GM23338 (cell line): Measurements from ENCODE around the gene CCDC24. TPM values are rescaled to one million over a fixed set of nuclear protein-coding genes. Genes with fewer than 3 reads are reported as not detected.

Source experiments
- ATAC-seq: fragments of 200-7000 bp; cut with Tn5 transposase; 3 replicates; pipeline ENCODE4 v1.9.1; 2020
- DNase-seq: peaks from one replicate; pipeline ENCODE4 v3.0.0-alpha.2; 2015; ENCODE audit warnings: low spot score
- H2AFZ ChIP-seq: fragments of 200-600 bp; sonication (generic); 2 replicates; pipeline ENCODE4 v1.8.0; 2016; ENCODE audit warnings: antibody characterized with exemption, mild to moderate bottlenecking, moderate library complexity
- H3F3A ChIP-seq: fragments of 200-600 bp; sonication (generic); replicated peaks from 2 replicates; pipeline ENCODE4 v1.8.0; 2017; ENCODE audit warnings: antibody characterized with exemption, mixed run types, low read depth
- H3K27ac ChIP-seq: fragments of 200-600 bp; sonication (generic); 2 replicates; pipeline ENCODE4 v1.6.1; 2016; ENCODE audit warnings: low read depth
- H3K27me3 ChIP-seq: fragments of 200-600 bp; sonication (generic); 2 replicates; pipeline ENCODE4 v1.8.0; 2016; ENCODE audit warnings: mild to moderate bottlenecking, mixed run types, moderate library complexity; ENCODE audit not compliant: insufficient read depth
- H3K36me3 ChIP-seq: fragments of 200-600 bp; sonication (generic); 2 replicates; pipeline ENCODE4 v1.8.0; 2016; ENCODE audit warnings: mild to moderate bottlenecking; ENCODE audit not compliant: insufficient read depth
- H3K4me1 ChIP-seq: fragments of 200-600 bp; sonication (generic); 2 replicates; pipeline ENCODE4 v1.8.0; 2016; ENCODE audit warnings: mild to moderate bottlenecking, moderate library complexity; ENCODE audit not compliant: insufficient read depth
- H3K4me2 ChIP-seq: fragments of 200-600 bp; sonication (generic); 2 replicates; pipeline ENCODE4 v1.7.1; 2017; ENCODE audit warnings: mixed run types
- H3K4me3 ChIP-seq: fragments of 200-600 bp; sonication (generic); 2 replicates; pipeline ENCODE4 v1.6.1; 2016; ENCODE audit warnings: mixed run types
- H3K79me2 ChIP-seq: fragments of 200-600 bp; sonication (generic); replicated peaks from 2 replicates; pipeline ENCODE4 v1.8.0; 2017; ENCODE audit warnings: mild to moderate bottlenecking; ENCODE audit not compliant: insufficient read depth
- H3K9me2 ChIP-seq: fragments of 200-600 bp; sonication (generic); 2 replicates; pipeline ENCODE4 v1.8.0; 2017; ENCODE audit not compliant: insufficient read depth
- H4K20me1 ChIP-seq: fragments of 200-600 bp; sonication (generic); replicated peaks from 2 replicates; pipeline ENCODE4 v1.8.0; 2017; ENCODE audit warnings: mild to moderate bottlenecking; ENCODE audit not compliant: insufficient read depth
- H3K27ac Mint-ChIP-seq: 2 replicates; pipeline ENCODE4 v1.8.0; 2020; ENCODE audit warnings: inconsistent platforms, mild to moderate bottlenecking, moderate library complexity, mixed read lengths
- H3K27me3 Mint-ChIP-seq: 3 replicates; pipeline ENCODE4 v1.8.0; 2022; ENCODE audit warnings: low read depth, mild to moderate bottlenecking, moderate library complexity, mixed read lengths, inconsistent platforms; ENCODE audit not compliant: insufficient read depth, poor library complexity
- H3K36me3 Mint-ChIP-seq: 3 replicates; pipeline ENCODE4 v1.8.0; 2021; ENCODE audit warnings: low read depth, mild to moderate bottlenecking, inconsistent platforms, moderate library complexity, mixed read lengths
- H3K4me1 Mint-ChIP-seq: 3 replicates; pipeline ENCODE4 v1.8.0; 2020; ENCODE audit warnings: mild to moderate bottlenecking, inconsistent platforms, mixed read lengths
- H3K4me3 Mint-ChIP-seq: 3 replicates; pipeline ENCODE4 v1.8.0; 2021; ENCODE audit warnings: moderate library complexity, mild to moderate bottlenecking, inconsistent platforms, mixed read lengths
- H3K9me3 Mint-ChIP-seq: 3 replicates; pipeline ENCODE4 v1.8.0; 2020; ENCODE audit warnings: moderate library complexity, mild to moderate bottlenecking, inconsistent platforms, mixed read lengths
- CREB1 ChIP-seq: fragments of 250-450 bp; sonication (Bioruptor Pico); IDR thresholded peaks from 2 replicates; pipeline ENCODE4 v1.5.0; 2020; ENCODE audit warnings: low read depth, mild to moderate bottlenecking, moderate library complexity
- EZH2 ChIP-seq: fragments of 200-600 bp; sonication (generic); IDR thresholded peaks from one replicate; pipeline ENCODE4 v1.8.0; 2017; ENCODE audit warnings: antibody characterized with exemption, mild to moderate bottlenecking, low read depth; ENCODE audit not compliant: unreplicated experiment
- EZH2phosphoT487 ChIP-seq: fragments of 200-600 bp; sonication (generic); IDR thresholded peaks from one replicate; pipeline ENCODE4 v1.8.1; 2018; ENCODE audit warnings: antibody characterized with exemption; ENCODE audit not compliant: unreplicated experiment
- JUNB ChIP-seq: IDR thresholded peaks from one replicate; pipeline ENCODE4 v1.6.1; 2016; ENCODE audit warnings: antibody characterized with exemption; ENCODE audit not compliant: unreplicated experiment
- NANOG ChIP-seq: IDR thresholded peaks from 2 replicates; pipeline ENCODE4 v1.6.1; 2016; ENCODE audit warnings: antibody characterized with exemption, borderline replicate concordance
- POLR2AphosphoS5 ChIP-seq: IDR thresholded peaks from 2 replicates; pipeline ENCODE4 v1.6.1; 2016; ENCODE audit warnings: antibody characterized with exemption, low read depth
- STAT1 ChIP-seq: IDR thresholded peaks from one replicate; pipeline ENCODE4 v1.6.1; 2016; ENCODE audit warnings: antibody characterized with exemption; ENCODE audit not compliant: unreplicated experiment
- ZNF114 ChIP-seq: fragments of 250-450 bp; sonication (Bioruptor Pico); IDR thresholded peaks from 2 replicates; pipeline ENCODE4 v1.5.0; 2020; ENCODE audit warnings: mild to moderate bottlenecking, moderate library complexity
- ZNF331 ChIP-seq: fragments of 250-450 bp; sonication (Bioruptor Pico); IDR thresholded peaks from 2 replicates; pipeline ENCODE4 v1.5.0; 2020; ENCODE audit warnings: low read depth, mild to moderate bottlenecking, moderate library complexity
- polyA plus RNA-seq: library from polyadenylated mRNA; unstranded; fragments of >200 nt; fragmentation: Nextera tagmentation; extraction: Ambion mirVana; gene quantifications from 2 replicates; pipeline ENCODE4 v1.2.1, GENCODE V29; 2016
- total RNA-seq: library from RNA; depleted of rRNA; stranded (reverse); fragments of >200 nt; shearing (Covaris generic); gene quantifications from 2 replicates; pipeline ENCODE4 v1.2.3, GENCODE V29; 2014
- TF ChIP-seq, protein P1 (sequence below): IDR thresholded peaks from one replicate; pipeline ENCODE4 v1.6.1; 2018; ENCODE audit warnings: antibody characterized with exemption; ENCODE audit not compliant: unreplicated experiment
- TF ChIP-seq, protein P2 (sequence below): IDR thresholded peaks from 2 replicates; pipeline ENCODE4 v1.6.1; 2016; ENCODE audit warnings: antibody characterized with exemption
- TF ChIP-seq, protein P3 (sequence below), 2 experiments: fragments of 200-600 bp in 1 of 2; sonication (generic) in 1 of 2; conservative IDR thresholded peaks; 2 replicates each; pipeline versions ENCODE4 v1.5.1 to v1.6.1; 2016 to 2017; ENCODE audit warnings: antibody characterized with exemption in 2 of 2, low read depth in 2 of 2, mild to moderate bottlenecking in 2 of 2, moderate library complexity in 1 of 2
- TF ChIP-seq, protein P4 (sequence below): fragments of 250-450 bp; sonication (Bioruptor Pico); IDR thresholded peaks from 2 replicates; pipeline ENCODE4 v1.5.0; 2020; ENCODE audit warnings: mild to moderate bottlenecking, moderate library complexity

The CCDC24 gene
- total and polyA plus RNA-seq, 2 experiments from 2014 or later, result 8.3 to 17.2 TPM

DNA sequence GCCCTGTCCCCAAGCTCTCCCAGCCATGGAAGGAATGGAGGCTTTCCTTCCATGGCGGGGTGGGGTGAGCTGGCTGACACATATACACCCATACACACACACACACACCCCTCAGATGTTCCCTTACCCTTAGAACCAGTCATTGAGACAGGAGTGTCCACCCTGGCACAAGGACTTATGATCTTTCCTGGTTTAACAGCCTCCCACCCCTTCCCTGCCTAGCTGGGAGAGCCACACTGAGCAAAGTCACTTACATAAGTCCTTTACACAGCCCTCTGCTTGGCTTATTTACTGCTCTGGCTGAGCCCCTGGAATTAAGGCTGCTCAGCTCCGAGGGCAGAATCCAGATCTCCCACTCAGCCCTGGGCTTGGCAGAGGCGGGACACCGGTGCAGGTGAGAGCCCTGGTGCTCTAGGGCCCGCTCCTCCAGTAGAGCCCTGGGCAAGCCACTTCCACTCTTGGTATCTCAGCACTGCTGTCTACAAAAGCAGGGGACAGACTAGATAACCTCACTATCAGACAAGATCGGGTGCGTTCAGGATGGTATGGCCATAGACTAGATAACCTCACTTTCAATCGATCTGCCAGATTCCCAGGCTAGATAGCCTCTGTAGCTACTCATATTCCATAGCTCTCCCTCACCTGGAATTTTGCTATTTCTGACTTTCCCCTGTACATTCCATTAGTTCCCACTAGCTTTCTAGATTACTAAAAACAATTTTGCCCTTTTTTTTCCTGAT lies 23.1 kb downstream of the CCDC24 start:
- no peaks in the 10 kb centered on the region for H3K27me3 ChIP-seq
- Mint-ChIP-seq H3K27ac (peak overlapping the region; percentile 24; the same call in 1 of the 2 replicates), H3K9me3 (no peaks in the 10 kb centered on the region), H3K36me3 (peaks cover 10% of the 10 kb centered on the region), H3K27me3 (peaks cover 3% of the 10 kb centered on the region), H3K4me1 (peaks cover 12% of the 10 kb centered on the region), H3K4me3 (no peak overlapping the region)
- no peak overlapping the region for H3K4me3 ChIP-seq
- H3K27ac ChIP-seq, result no peak overlapping the region
- no peak overlapping the region for H2AFZ ChIP-seq
- no peak for TF ChIP-seq ZNF114 (CRISPR knock-in tag)
- no peak for TF ChIP-seq STAT1
- no peak for TF ChIP-seq EZH2
- TF ChIP-seq, protein P1, sequence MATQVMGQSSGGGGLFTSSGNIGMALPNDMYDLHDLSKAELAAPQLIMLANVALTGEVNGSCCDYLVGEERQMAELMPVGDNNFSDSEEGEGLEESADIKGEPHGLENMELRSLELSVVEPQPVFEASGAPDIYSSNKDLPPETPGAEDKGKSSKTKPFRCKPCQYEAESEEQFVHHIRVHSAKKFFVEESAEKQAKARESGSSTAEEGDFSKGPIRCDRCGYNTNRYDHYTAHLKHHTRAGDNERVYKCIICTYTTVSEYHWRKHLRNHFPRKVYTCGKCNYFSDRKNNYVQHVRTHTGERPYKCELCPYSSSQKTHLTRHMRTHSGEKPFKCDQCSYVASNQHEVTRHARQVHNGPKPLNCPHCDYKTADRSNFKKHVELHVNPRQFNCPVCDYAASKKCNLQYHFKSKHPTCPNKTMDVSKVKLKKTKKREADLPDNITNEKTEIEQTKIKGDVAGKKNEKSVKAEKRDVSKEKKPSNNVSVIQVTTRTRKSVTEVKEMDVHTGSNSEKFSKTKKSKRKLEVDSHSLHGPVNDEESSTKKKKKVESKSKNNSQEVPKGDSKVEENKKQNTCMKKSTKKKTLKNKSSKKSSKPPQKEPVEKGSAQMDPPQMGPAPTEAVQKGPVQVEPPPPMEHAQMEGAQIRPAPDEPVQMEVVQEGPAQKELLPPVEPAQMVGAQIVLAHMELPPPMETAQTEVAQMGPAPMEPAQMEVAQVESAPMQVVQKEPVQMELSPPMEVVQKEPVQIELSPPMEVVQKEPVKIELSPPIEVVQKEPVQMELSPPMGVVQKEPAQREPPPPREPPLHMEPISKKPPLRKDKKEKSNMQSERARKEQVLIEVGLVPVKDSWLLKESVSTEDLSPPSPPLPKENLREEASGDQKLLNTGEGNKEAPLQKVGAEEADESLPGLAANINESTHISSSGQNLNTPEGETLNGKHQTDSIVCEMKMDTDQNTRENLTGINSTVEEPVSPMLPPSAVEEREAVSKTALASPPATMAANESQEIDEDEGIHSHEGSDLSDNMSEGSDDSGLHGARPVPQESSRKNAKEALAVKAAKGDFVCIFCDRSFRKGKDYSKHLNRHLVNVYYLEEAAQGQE, result no peak
- TF ChIP-seq, protein P2, sequence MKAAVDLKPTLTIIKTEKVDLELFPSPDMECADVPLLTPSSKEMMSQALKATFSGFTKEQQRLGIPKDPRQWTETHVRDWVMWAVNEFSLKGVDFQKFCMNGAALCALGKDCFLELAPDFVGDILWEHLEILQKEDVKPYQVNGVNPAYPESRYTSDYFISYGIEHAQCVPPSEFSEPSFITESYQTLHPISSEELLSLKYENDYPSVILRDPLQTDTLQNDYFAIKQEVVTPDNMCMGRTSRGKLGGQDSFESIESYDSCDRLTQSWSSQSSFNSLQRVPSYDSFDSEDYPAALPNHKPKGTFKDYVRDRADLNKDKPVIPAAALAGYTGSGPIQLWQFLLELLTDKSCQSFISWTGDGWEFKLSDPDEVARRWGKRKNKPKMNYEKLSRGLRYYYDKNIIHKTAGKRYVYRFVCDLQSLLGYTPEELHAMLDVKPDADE, result no peak
- TF ChIP-seq, protein P3, sequence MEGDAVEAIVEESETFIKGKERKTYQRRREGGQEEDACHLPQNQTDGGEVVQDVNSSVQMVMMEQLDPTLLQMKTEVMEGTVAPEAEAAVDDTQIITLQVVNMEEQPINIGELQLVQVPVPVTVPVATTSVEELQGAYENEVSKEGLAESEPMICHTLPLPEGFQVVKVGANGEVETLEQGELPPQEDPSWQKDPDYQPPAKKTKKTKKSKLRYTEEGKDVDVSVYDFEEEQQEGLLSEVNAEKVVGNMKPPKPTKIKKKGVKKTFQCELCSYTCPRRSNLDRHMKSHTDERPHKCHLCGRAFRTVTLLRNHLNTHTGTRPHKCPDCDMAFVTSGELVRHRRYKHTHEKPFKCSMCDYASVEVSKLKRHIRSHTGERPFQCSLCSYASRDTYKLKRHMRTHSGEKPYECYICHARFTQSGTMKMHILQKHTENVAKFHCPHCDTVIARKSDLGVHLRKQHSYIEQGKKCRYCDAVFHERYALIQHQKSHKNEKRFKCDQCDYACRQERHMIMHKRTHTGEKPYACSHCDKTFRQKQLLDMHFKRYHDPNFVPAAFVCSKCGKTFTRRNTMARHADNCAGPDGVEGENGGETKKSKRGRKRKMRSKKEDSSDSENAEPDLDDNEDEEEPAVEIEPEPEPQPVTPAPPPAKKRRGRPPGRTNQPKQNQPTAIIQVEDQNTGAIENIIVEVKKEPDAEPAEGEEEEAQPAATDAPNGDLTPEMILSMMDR (conservative IDR thresholded peaks at IDR 0.05; ENCODE audit: low read depth in 2 of 2), result no peak
- no peak for TF ChIP-seq JUNB
- TF ChIP-seq NANOG, result no peak
- no peak for TF ChIP-seq ZNF331 (CRISPR knock-in tag)
- no peak for TF ChIP-seq CREB1 (CRISPR knock-in tag)
- TF ChIP-seq, protein P4, sequence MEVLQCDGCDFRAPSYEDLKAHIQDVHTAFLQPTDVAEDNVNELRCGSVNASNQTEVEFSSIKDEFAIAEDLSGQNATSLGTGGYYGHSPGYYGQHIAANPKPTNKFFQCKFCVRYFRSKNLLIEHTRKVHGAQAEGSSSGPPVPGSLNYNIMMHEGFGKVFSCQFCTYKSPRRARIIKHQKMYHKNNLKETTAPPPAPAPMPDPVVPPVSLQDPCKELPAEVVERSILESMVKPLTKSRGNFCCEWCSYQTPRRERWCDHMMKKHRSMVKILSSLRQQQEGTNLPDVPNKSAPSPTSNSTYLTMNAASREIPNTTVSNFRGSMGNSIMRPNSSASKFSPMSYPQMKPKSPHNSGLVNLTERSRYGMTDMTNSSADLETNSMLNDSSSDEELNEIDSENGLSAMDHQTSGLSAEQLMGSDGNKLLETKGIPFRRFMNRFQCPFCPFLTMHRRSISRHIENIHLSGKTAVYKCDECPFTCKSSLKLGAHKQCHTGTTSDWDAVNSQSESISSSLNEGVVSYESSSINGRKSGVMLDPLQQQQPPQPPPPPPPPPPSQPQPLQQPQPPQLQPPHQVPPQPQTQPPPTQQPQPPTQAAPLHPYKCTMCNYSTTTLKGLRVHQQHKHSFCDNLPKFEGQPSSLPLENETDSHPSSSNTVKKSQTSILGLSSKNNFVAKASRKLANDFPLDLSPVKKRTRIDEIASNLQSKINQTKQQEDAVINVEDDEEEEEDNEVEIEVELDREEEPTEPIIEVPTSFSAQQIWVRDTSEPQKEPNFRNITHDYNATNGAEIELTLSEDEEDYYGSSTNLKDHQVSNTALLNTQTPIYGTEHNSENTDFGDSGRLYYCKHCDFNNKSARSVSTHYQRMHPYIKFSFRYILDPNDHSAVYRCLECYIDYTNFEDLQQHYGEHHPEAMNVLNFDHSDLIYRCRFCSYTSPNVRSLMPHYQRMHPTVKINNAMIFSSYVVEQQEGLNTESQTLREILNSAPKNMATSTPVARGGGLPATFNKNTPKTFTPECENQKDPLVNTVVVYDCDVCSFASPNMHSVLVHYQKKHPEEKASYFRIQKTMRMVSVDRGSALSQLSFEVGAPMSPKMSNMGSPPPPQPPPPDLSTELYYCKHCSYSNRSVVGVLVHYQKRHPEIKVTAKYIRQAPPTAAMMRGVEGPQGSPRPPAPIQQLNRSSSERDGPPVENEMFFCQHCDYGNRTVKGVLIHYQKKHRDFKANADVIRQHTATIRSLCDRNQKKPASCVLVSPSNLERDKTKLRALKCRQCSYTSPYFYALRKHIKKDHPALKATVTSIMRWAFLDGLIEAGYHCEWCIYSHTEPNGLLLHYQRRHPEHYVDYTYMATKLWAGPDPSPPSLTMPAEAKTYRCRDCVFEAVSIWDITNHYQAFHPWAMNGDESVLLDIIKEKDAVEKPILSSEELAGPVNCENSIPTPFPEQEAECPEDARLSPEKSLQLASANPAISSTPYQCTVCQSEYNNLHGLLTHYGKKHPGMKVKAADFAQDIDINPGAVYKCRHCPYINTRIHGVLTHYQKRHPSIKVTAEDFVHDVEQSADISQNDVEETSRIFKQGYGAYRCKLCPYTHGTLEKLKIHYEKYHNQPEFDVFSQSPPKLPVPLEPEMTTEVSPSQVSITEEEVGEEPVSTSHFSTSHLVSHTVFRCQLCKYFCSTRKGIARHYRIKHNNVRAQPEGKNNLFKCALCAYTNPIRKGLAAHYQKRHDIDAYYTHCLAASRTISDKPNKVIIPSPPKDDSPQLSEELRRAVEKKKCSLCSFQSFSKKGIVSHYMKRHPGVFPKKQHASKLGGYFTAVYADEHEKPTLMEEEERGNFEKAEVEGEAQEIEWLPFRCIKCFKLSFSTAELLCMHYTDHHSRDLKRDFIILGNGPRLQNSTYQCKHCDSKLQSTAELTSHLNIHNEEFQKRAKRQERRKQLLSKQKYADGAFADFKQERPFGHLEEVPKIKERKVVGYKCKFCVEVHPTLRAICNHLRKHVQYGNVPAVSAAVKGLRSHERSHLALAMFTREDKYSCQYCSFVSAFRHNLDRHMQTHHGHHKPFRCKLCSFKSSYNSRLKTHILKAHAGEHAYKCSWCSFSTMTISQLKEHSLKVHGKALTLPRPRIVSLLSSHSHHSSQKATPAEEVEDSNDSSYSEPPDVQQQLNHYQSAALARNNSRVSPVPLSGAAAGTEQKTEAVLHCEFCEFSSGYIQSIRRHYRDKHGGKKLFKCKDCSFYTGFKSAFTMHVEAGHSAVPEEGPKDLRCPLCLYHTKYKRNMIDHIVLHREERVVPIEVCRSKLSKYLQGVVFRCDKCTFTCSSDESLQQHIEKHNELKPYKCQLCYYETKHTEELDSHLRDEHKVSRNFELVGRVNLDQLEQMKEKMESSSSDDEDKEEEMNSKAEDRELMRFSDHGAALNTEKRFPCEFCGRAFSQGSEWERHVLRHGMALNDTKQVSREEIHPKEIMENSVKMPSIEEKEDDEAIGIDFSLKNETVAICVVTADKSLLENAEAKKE (CRISPR knock-in tag), result no peak
- no peak for TF ChIP-seq POLR2AphosphoS5
- TF ChIP-seq EZH2phosphoT487, result no peak
- DNase-seq, result no peak
- no peak overlapping the region for H3K4me2 ChIP-seq
- no peaks in the 10 kb centered on the region for H3K79me2 ChIP-seq
- H3K36me3 ChIP-seq, result no peaks in the 10 kb centered on the region; the same call in 1 of the 2 replicates
- H3K4me1 ChIP-seq, result no peaks in the 10 kb centered on the region
- peaks cover 7% of the 10 kb centered on the region; the same call in 1 of the 2 replicates for H4K20me1 ChIP-seq
- no peaks in the 10 kb centered on the region for H3F3A ChIP-seq
- H3K9me2 ChIP-seq, result no peaks in the 10 kb centered on the region
- no peak for ATAC-seq
